Left kidney (tissue), 2 donors: ENCODE measurements around the gene CAMK2A. TPM values are rescaled to one million over a fixed set of nuclear protein-coding genes. Genes with fewer than 3 reads are reported as not detected.
"Not testable (repeated sequence)": the region's sequence is repeated elsewhere in the genome, so short reads cannot be mapped to it uniquely, and the experiment has no call there.

Experiments used
- DNase-seq: peaks from one replicate; pipeline ENCODE4 v3.0.0-alpha.2; 2013
- polyA plus RNA-seq: library from polyadenylated mRNA; unstranded; fragments of 120-200 nt; gene quantifications from one replicate; pipeline ENCODE4 v1.2.1, GENCODE V29; 2013; ENCODE audit not compliant: insufficient read length

The CAMK2A gene
- polyA plus RNA-seq, 1 donor, result 4.6 TPM

- DNase-seq, result no peak
Observed at GRCh38 chr5:150254774-150255173, 34.8 kb downstream of the CAMK2A start.

GRCh38 chr5:150254363-150254762 is 35.2 kb downstream of the CAMK2A start:
- DNase-seq, result no peak

- no peak for DNase-seq
Observed at GRCh38 chr5:150253416-150254208, 36.0 kb downstream of the CAMK2A start.

DNA sequence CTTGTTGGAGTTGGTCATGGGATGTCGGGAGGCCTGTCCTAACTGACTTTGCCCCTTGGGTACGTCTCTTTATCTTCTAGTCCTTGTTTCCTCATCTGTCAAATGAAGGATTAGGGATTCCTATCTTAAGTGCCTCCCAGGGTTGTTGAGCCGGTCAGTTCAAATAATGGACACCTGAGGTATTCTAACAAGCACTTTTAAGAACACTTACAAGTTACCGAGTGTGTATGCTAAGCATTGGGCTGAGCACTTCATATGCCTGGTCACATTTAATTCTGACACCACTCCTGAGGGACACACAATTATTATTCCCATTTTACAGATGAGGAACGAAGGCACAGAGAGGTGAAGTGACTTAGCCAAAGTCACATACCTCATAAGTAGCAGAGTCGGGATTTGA is 37.1 kb downstream of the CAMK2A start:
- DNase-seq, result no peak

- no peak for DNase-seq
Observed at GRCh38 chr5:150251504-150251903, 38.1 kb downstream of the CAMK2A start.

DNA sequence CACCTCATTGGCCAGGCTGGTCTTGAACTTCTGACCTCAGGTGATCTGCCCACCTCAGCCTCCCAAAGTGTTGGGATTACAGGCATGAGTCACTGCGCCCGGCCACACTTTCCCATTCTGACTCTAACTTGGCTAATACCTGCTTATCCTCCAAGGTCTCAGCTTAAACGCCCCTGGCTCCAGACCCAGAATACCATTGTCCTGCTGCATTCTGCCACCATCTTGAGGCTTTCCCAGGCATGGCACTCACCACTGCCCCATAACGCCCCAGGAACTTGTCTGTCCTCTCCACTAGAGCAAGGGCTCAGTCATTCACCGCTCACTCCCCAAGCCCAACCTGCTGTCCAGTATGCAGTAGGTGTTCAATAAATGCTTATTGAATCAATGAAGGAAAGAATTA is 39.8 kb downstream of the CAMK2A start:
- DNase-seq, result no peak

- no peak for DNase-seq
Observed at GRCh38 chr5:150248946-150249345, 40.6 kb downstream of the CAMK2A start.

- not testable (repeated sequence) for DNase-seq
Observed at GRCh38 chr5:150248493-150248892, 41.1 kb downstream of the CAMK2A start.

DNA sequence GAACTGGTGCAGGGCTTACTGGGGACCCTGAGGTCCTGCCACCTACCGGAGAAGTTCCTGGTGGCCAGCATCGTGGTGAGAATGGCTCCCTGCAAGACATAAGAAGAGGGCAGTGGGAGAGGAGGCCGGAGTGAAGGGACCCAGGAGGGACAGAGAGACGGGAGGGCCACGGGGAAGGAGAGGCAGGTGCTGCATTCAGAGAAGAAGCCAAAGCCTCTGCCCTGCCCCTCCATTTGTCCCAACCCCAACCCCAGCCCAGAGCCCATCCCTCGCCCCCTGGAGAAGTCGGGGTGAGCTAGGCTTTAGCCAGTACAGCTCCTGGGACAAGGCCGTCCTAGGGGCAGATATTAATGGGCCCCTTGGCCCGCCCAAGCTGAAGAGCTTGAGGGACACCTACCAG is 41.8 kb downstream of the CAMK2A start:
- DNase-seq, result no peak

DNA sequence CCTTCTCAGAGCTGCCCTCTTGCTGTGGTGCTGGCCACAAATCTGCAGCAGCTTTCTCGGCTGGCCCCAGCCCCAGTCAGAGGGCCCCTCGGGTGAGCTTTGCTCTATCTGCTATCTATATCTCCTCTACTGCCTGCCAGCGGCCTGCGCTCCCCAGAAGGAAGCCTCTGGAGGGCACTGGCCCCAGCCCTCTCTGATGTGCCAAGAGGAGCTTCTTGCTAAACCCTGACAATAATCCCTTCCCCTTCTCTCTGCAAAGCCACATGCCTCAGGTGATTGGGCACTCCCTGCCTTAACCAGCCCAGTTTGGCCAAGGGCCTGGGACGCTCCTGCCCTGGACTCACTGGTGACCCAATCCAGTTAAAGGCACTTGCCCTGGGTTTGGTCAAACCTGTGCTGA is 42.7 kb downstream of the CAMK2A start:
- DNase-seq, result no peak

- no peak for DNase-seq
Observed at GRCh38 chr5:150246429-150246828, 43.1 kb downstream of the CAMK2A start.

DNA sequence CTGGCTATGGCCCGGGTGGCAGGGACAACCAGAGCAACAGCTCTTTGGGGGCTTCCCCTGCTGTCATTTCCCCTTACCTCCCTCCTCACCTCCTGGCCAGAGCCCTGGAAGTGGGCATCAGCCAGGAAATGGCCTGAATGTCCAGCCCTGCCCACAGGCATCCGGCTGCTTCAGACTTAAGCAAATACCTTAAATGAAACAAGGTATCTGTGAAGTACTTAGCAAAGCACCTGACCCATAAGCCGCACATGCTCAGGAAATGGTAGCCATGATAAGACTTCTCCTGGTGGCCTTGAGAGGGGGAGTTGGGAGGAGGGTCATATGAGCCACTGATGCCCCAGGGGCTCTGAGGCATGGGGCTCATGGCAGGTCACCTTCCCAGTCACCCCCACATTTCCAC is 43.8 kb downstream of the CAMK2A start:
- DNase-seq, result no peak

GRCh38 chr5:150245111-150245789 is 44.3 kb downstream of the CAMK2A start:
- DNase-seq, result no peak

GRCh38 chr5:150244209-150244608 is 45.4 kb downstream of the CAMK2A start:
- DNase-seq, result no peak

DNA sequence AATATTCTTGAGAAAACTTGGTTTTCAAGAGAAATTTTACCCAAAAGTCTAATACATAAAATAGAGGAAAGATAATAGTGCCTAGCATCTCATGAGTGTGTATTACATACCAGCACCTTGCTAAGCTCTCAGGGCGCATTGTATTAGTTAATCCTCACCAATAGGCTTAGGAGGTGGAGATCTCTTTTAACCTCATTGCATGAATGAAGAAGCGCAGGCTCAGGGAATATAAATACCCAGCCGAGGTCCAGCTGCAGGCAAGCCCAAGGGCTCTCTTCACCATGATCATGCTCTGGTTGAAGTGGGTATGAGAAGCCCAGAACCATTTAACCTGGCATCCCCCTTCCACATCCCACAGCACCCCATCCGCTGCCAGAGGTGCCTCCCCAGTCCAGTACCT is 46.0 kb downstream of the CAMK2A start:
- no peak for DNase-seq

- no peak for DNase-seq
Observed at GRCh38 chr5:150242251-150242894, 47.2 kb downstream of the CAMK2A start.

DNA sequence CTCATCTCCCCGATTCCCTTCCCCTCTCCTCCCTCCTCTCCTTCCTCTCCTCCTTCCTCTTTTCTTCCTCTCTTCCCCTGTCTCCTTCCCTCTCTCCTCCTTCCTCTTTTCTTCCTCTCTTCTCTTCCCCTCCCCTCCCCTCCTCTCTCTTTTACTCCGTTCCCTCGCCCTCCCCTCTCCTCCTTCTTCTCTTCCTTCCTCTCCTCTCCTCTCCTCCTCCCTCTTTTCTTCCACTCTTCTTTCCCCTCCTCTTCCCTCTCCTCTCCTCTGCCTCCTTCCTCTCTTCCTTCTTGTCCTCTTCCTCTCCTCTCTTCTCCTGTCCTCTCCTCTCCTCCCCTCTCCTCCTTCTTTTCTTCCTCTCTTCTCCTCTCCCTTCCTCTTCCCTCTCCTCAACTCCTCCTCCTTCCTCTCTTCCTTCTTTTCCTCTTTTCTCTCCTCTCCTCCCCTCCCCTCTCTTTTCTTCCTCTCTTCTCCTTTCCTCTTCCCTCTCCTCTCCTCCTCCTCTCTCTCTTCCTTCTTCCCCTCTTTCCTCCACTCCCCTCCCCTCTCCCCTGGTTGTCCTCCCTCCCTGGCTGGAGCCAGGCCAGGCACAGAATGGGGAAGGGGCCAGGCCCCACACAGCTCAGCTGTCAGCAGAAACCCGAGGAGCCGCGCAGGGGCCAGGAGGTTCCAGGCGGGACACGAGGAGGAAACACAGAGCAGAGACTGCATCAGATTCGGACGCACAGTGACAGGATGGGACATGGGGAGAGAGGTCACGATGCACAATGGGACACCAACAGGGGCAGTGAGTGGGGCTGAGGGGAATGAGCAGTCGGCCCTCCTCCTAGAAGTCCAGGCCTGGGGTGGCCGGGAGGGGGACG is 48.0 kb downstream of the CAMK2A start:
- DNase-seq, result no peak

DNA sequence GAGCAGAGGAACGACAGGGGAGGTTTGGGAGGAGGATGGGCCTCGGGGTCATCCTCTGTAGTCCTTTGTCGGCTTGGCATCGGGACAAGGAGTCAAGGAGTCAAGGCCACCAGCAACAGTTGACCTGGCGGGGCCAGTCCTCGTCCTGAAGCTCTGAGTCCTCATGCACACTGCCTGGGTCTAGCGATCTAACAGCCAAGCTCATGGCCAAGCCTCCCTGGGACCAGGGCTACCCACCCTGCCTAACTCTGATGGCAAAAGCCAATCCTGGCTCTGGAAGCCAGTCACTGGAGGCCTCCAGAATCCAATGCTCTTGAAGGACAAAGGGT is 49.8 kb downstream of the CAMK2A start:
- DNase-seq, result no peak

- no peak for DNase-seq
Observed at GRCh38 chr5:150239099-150239793, 50.3 kb downstream of the CAMK2A start.

DNA sequence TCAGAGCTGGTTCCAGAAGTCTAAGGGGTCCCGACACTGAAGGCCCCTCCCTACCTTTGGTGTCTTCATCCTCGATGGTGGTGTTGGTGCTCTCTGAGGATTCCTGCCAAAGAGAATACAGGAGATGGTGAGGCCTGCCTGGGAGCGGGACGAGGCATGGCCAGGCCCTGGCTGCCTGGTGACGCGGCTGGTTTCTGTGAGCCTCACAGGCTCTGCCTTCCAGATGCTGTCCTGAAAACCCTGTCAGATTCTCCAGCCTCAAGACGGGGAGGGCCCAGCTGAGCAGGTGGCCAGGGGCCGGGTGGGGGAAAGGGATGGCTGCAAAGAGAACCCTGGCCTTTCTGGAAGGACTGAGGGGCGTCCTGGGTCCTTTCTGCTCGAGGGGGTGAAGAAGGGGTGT is 50.9 kb downstream of the CAMK2A start:
- no peak for DNase-seq

- no peak for DNase-seq
Observed at GRCh38 chr5:150236981-150237754, 52.4 kb downstream of the CAMK2A start.
